Spleen (tissue), 11 donors: Measurements from ENCODE around the gene EMC9. TPM values are rescaled to one million over a fixed set of nuclear protein-coding genes. Genes with fewer than 3 reads are reported as not detected.
A peak's percentile ranks its signal among the peaks of the same experiment; 100 is the strongest.

Source experiments
- DNase-seq: peaks from one replicate; pipeline ENCODE4 v3.0.0-alpha.2; 2020
- H3K27ac ChIP-seq, 8 donors: fragments of 200-600 bp; sonication (generic) in 7 of 8; 1 replicate in 4 of 8; 2 replicates in 4 of 8; pipeline versions ENCODE4 v1.5.0 to v1.8.0; 2016 to 2021; ENCODE audit warnings: inconsistent platforms in 4 of 8, mild to moderate bottlenecking in 4 of 8, moderate library complexity in 1 of 8
- H3K27me3 ChIP-seq, 7 donors: fragments of 200-600 bp; sonication (generic) in 6 of 7; replicated peaks in 1 of 7; 1 replicate in 4 of 7; 2 replicates in 3 of 7; pipeline versions ENCODE4 v1.5.0 to v1.8.0; 2016 to 2021; ENCODE audit warnings: inconsistent platforms in 3 of 7, mild to moderate bottlenecking in 1 of 7
- H3K36me3 ChIP-seq, 6 donors: fragments of 200-600 bp; sonication (generic) in 5 of 6; 1 replicate in 4 of 6; 2 replicates in 2 of 6; pipeline versions ENCODE4 v1.5.0 to v1.8.0; 2016 to 2021; ENCODE audit warnings: inconsistent platforms in 2 of 6
- H3K4me1 ChIP-seq, 6 donors: fragments of 200-600 bp; sonication (generic) in 5 of 6; 1 replicate in 3 of 6; 2 replicates in 3 of 6; pipeline versions ENCODE4 v1.5.0 to v1.8.0; 2016 to 2021; ENCODE audit warnings: inconsistent platforms in 3 of 6
- H3K4me3 ChIP-seq, 8 donors: fragments of 200-600 bp; sonication (generic) in 7 of 8; 1 replicate in 4 of 8; 2 replicates in 4 of 8; pipeline versions ENCODE4 v1.5.0 to v1.8.0; 2016 to 2021; ENCODE audit warnings: inconsistent platforms in 4 of 8, mild to moderate bottlenecking in 4 of 8, moderate library complexity in 2 of 8
- H3K9me3 ChIP-seq, 8 donors: fragments of 200-600 bp; sonication (generic) in 7 of 8; 1 replicate in 4 of 8; 2 replicates in 4 of 8; pipeline versions ENCODE4 v1.5.0 to v1.8.0; 2016 to 2021; ENCODE audit warnings: inconsistent platforms in 4 of 8
- POLR2A ChIP-seq, 3 donors: fragments of 450-650 bp; IDR thresholded peaks; one replicate each; pipeline ENCODE4 v1.5.1; 2017; ENCODE audit warnings: antibody characterized with exemption in 3 of 3, mild to moderate bottlenecking in 1 of 3
- POLR2AphosphoS5 ChIP-seq, 3 donors: sonication (generic); formaldehyde crosslinking; IDR thresholded peaks; one replicate each; pipeline ENCODE4 v1.5.1; 2017; ENCODE audit warnings: antibody characterized with exemption in 3 of 3
- WGBS, 5 donors: extraction: QIAGEN DNeasy Blood & Tissue Kit in 3 of 5; methylation state at CpG; one replicate each; pipeline versions ENCODE4 v1.1.5 to v1.1.7; 2013 to 2018; 5-methylcytosine and 5-hydroxymethylcytosine counted together
- intact Hi-C: fragments of 100-400 bp; cut with DNase I; formaldehyde crosslinking; loops from one replicate; pipeline ENCODE4 v1.15.0; 2023; ENCODE audit warnings: low total_unique reads
- polyA plus RNA-seq, 3 donors: library from polyadenylated mRNA; stranded (reverse); fragments of 200-250 nt; gene quantifications; one replicate each; pipeline ENCODE4 v1.2.1, GENCODE V29; 2013
- total RNA-seq, 7 donors: library from RNA; depleted of rRNA in 3 of 7; stranded (reverse); fragments of >200 nt in 3 of 7; fragmentation: NEBNext Ultra II Directional in 4 of 7; extraction: Animal tissue kit (Norgen Biotek cat#: 25700) in 4 of 7; gene quantifications; one replicate each; pipeline versions ENCODE4 v1.1.0 to v1.2.1, GENCODE V29; 2016 to 2021
- TF ChIP-seq, protein P1 (sequence below), 11 experiments: fragments of 200-600 bp in 7 of 11; fragments of 450-650 bp in 4 of 11; sonication (generic) in 4 of 11; IDR thresholded peaks in 8 of 11; conservative IDR thresholded peaks in 3 of 11; 1 replicate in 7 of 11; 2 replicates in 4 of 11; pipeline versions ENCODE4 v1.4.0 to v1.8.0; 2016 to 2021; ENCODE audit warnings: antibody characterized with exemption in 11 of 11, inconsistent platforms in 4 of 11, mild to moderate bottlenecking in 1 of 11
- donor health status: healthy with polysubstance abuse.
- donor health status: DM: no; HTN: no; CAD: no; lungs with moderate emphysema.
- donor health status: DM: no; HTN: no; CAD: no.
- donor health status: Bipolar disorder and iron deficiency.
- donor health status: healthy.
- donor health status: DM: no; HTN: no; CAD: no.
- donor health status: DM: yes; HTN: yes; CAD: no.

EMC9 gene
- total and polyA plus RNA-seq, 10 donors = 17.7 to 50.6 (median 22.3) TPM

- TF ChIP-seq POLR2A (IDR thresholded peaks at IDR 0.05) (no peak), POLR2AphosphoS5 (IDR thresholded peaks at IDR 0.05) (peak; percentile 1 to 52 (median 20))
- Histone ChIP-seq H3K27me3 (no peaks in the 10 kb centered on the region), H3K36me3 (peaks cover 2 to 100% (median 88%) of the 10 kb centered on the region in 6 donors), H3K4me3 (no peak overlapping the region), H3K27ac (no peak overlapping the region), H3K9me3 (no peaks in the 10 kb centered on the region), H3K4me1 (no peaks in the 10 kb centered on the region)
- 84 to 90% (median 86%) methylated on average over 10 to 14 of the region's 14 CpGs for WGBS, 5 donors
- DNase-seq = peak; percentile 56
- intact Hi-C loops = no loop called here
Observed at GRCh38 chr14:24179294-24179960, 38.0 kb upstream of the EMC9 start.

GRCh38 chr14:24178399-24179178, 37.2 kb upstream of the EMC9 start:
- intact Hi-C loops = no loop called here
- Histone ChIP-seq H3K27ac (no peak overlapping the region), H3K9me3 (no peaks in the 10 kb centered on the region), H3K4me3 (no peak overlapping the region), H3K4me1 (no peaks in the 10 kb centered on the region), H3K27me3 (no peaks in the 10 kb centered on the region), H3K36me3 (peaks cover 2 to 100% (median 80%) of the 10 kb centered on the region in 6 donors)
- peak; percentile 29 for DNase-seq
- no peak for TF ChIP-seq POLR2AphosphoS5 (IDR thresholded peaks at IDR 0.05)
- WGBS, 5 donors = 90 to 94% (median 93%) methylated on average over 5 to 12 of the region's 12 CpGs

GRCh38 chr14:24177891-24178290, 36.5 kb upstream of the EMC9 start:
- 86 to 96% (median 93%) methylated on average over 7 to 14 of the region's 14 CpGs for WGBS, 5 donors
- H3K36me3 ChIP-seq = peaks cover 2 to 100% (median 78%) of the 10 kb centered on the region in 6 donors
- no peak overlapping the region for H3K4me3 ChIP-seq
- no peaks in the 10 kb centered on the region for H3K27me3 ChIP-seq
- no peak for TF ChIP-seq POLR2A (IDR thresholded peaks at IDR 0.05)
- TF ChIP-seq POLR2AphosphoS5 (IDR thresholded peaks at IDR 0.05) = no peak
- TF ChIP-seq, protein P1, sequence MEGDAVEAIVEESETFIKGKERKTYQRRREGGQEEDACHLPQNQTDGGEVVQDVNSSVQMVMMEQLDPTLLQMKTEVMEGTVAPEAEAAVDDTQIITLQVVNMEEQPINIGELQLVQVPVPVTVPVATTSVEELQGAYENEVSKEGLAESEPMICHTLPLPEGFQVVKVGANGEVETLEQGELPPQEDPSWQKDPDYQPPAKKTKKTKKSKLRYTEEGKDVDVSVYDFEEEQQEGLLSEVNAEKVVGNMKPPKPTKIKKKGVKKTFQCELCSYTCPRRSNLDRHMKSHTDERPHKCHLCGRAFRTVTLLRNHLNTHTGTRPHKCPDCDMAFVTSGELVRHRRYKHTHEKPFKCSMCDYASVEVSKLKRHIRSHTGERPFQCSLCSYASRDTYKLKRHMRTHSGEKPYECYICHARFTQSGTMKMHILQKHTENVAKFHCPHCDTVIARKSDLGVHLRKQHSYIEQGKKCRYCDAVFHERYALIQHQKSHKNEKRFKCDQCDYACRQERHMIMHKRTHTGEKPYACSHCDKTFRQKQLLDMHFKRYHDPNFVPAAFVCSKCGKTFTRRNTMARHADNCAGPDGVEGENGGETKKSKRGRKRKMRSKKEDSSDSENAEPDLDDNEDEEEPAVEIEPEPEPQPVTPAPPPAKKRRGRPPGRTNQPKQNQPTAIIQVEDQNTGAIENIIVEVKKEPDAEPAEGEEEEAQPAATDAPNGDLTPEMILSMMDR (IDR thresholded peaks at IDR 0.05 in 8 of 11, conservative IDR thresholded peaks at IDR 0.05 in 3 of 11) = no peak
- H3K27ac ChIP-seq = no peak overlapping the region
- intact Hi-C loops = no loop called here
- H3K4me1 ChIP-seq = peaks cover 0 to 4% (median under 1%) of the 10 kb centered on the region in 6 donors
- H3K9me3 ChIP-seq = no peaks in the 10 kb centered on the region
- DNase-seq = no peak

DNA sequence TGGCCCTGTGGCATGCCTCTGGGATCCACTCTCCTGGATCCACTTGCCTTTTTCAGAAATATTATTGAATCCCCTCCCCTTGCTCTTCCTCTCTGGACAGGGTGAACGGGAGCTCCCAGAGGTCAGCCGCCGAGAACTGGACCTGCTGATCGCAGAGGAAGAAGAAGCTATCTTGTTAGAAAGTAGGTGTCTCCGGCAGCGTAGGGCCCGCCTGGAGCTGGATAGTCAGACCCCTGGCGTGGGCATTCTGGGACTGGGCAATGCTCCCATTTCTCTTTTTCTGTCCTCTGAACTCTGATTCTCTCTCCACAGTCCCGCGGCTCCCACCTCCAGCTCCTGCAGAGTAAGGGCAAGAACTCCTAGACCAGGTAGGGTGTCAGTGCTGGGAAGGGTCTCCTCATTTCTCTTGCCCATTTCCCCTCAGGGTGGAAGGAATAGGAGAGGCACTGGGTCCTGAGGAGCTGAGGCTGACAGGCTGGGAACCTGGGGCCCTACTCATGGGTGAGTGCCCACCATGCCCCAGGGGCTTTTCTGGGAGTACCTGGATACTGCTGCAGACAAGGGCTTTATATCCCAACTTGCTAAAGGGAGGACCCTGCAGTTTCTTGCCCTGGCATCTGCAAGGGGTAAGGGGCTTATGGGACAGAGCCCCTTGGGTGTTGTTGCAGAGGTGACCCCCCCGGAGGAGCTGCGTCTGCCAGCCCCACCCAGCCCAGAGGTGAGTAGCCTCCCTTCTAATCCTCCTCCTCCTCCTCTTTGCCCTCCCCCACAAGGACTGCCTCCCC, 35.8 kb upstream of the EMC9 start:
- H3K36me3 ChIP-seq = peaks cover 2 to 100% (median 74%) of the 10 kb centered on the region in 6 donors
- DNase-seq = no peak
- intact Hi-C loops = no loop called here
- H3K27me3 ChIP-seq = no peaks in the 10 kb centered on the region
- peaks cover 2 to 11% (median 6%) of the 10 kb centered on the region in 6 donors for H3K4me1 ChIP-seq
- 93 to 96% (median 93%) methylated on average over 10 to 12 of the region's 12 CpGs for WGBS, 5 donors
- H3K27ac ChIP-seq = no peak overlapping the region
- H3K4me3 ChIP-seq = no peak overlapping the region
- no peaks in the 10 kb centered on the region for H3K9me3 ChIP-seq
- TF ChIP-seq, protein P1 (IDR thresholded peaks at IDR 0.05 in 8 of 11, conservative IDR thresholded peaks at IDR 0.05 in 3 of 11) = no peak
- TF ChIP-seq POLR2A (IDR thresholded peaks at IDR 0.05) (no peak), POLR2AphosphoS5 (IDR thresholded peaks at IDR 0.05) (no peak)
